Heart right ventricle (tissue), 16 donors: ENCODE data around the gene HBEGF. TPM values are rescaled to one million over a fixed set of nuclear protein-coding genes. Genes with fewer than 3 reads are reported as not detected.

ENCODE experiments used
- ATAC-seq, 8 donors: fragments of 200-7000 bp; cut with Tn5 transposase; one replicate each; pipeline ENCODE4 v1.9.1; 2020; ENCODE audit warnings: mild to moderate bottlenecking in 8 of 8, moderate library complexity in 8 of 8, moderate number of reproducible peaks in 1 of 8
- DNase-seq, 2 donors: peaks; one replicate each; pipeline ENCODE4 v3.0.0-alpha.2; 2020
- H3K27ac ChIP-seq, 10 donors: fragments of 200-600 bp; sonication (generic) in 2 of 10; one replicate each; pipeline versions ENCODE4 v1.5.0 to v1.8.0; 2020 to 2022; ENCODE audit warnings: mild to moderate bottlenecking in 3 of 10
- H3K27me3 ChIP-seq, 7 donors: fragments of 200-600 bp; one replicate each; pipeline ENCODE4 v1.8.0; 2021 to 2022; ENCODE audit warnings: mild to moderate bottlenecking in 2 of 7
- H3K36me3 ChIP-seq, 9 donors: fragments of 200-600 bp; sonication (generic) in 1 of 9; one replicate each; pipeline versions ENCODE4 v1.5.0 to v1.8.0; 2020 to 2022; ENCODE audit warnings: mild to moderate bottlenecking in 2 of 9
- H3K4me1 ChIP-seq, 9 donors: fragments of 200-600 bp; sonication (generic) in 1 of 9; one replicate each; pipeline versions ENCODE4 v1.5.0 to v1.8.0; 2020 to 2022; ENCODE audit warnings: mild to moderate bottlenecking in 4 of 9
- H3K4me3 ChIP-seq, 10 donors: fragments of 200-600 bp; sonication (generic) in 2 of 10; one replicate each; pipeline versions ENCODE4 v1.5.0 to v1.8.0; 2020 to 2022; ENCODE audit warnings: mild to moderate bottlenecking in 7 of 10, moderate library complexity in 2 of 10
- H3K9me3 ChIP-seq, 11 donors: fragments of 200-600 bp in 10 of 11; sonication (generic) in 2 of 11; one replicate each; pipeline versions ENCODE4 v1.5.0 to v1.8.0; 2013 to 2022; ENCODE audit warnings: mild to moderate bottlenecking in 2 of 11, control low read depth in 1 of 11, moderate library complexity in 1 of 11
- WGBS, 2 donors: extraction: QIAGEN DNeasy Blood & Tissue Kit; methylation state at CpG; one replicate each; pipeline ENCODE4 v1.1.7; 2013; ENCODE audit warnings: inconsistent platforms in 1 of 2; 5-methylcytosine and 5-hydroxymethylcytosine counted together
- intact Hi-C, 10 donors: fragments of 100-400 bp; cut with DNase I; formaldehyde crosslinking; loops; one replicate each; pipeline versions ENCODE4 v1.11.1 to v1.14.2; 2022
- polyA plus RNA-seq, 2 donors: library from polyadenylated mRNA; stranded (reverse); fragments of 200-250 nt; gene quantifications; one replicate each; pipeline ENCODE4 v1.2.3, GENCODE V29; 2013
- total RNA-seq, 10 donors: library from RNA; stranded (reverse); fragmentation: NEBNext Ultra II Directional in 3 of 10; extraction: Animal tissue kit (Norgen Biotek cat#: 25700) in 3 of 10; gene quantifications; one replicate each; pipeline versions ENCODE4 v1.2.1 to v1.2.4, GENCODE V29; 2021 to 2023
- TF ChIP-seq, protein P1 (sequence below), 9 donors: fragments of 200-600 bp; sonication (generic) in 2 of 9; IDR thresholded peaks; one replicate each; pipeline versions ENCODE4 v1.5.0 to v1.8.0; 2021 to 2022; ENCODE audit warnings: antibody characterized with exemption in 9 of 9, mild to moderate bottlenecking in 5 of 9, moderate library complexity in 1 of 9
- donor health status: Arrhythmogenic right ventricular cardiomyopathy.
- donor health status: ischemic (EF 13 %, LVEDD 7.1; RV severe dilation, severe dysfunction).
- donor health status: healthy with polysubstance abuse.
- donor health status: DM: no; HTN: yes; CAD: no.
- donor health status: DM: no; HTN: no; CAD: no.
- donor health status: ischemic (EF 25% LVEDD 6.9; RV normal size, moderate dysfunction).
- donor health status: ischemic (EF 25% LVEDD 5.7; RV mildly dilated, moderate dysfunction).
- donor health status: healthy.
- donor health status: DM: yes; HTN: yes; CAD: no.
- donor health status: Ischemic cardiomyopathy.
- donor health status: ischemic (EF 35%, LVEDD 5.7; RV mildly dilated, moderate dysfunction).
- donor health status: nonischemic (EF 11% LVEDD 7.7; RV severe dilation, severe dysfunction).
- donor health status: DM: yes; HTN: yes; CAD: no.
- donor health status: PGD.
- donor health status: ischemic (EF 29% LVEDD 5.4; RV normal size, mild dysfunction).
- donor health status: nonischemic (EF 23%, LVEDD 6.1; RV moderate dilation, normal function).

Gene HBEGF
- total and polyA plus RNA-seq, 12 donors: 14.6 to 121 (median 32.4) TPM

- intact Hi-C loops: loop anchor here in 5 of 10 donors (10.0 kb wide), 5 partner anchors 192 to 368 kb away; partner anchors contain the start of genes CD14 (in 2 of the 5), TMCO6 (in 2 of the 5), CYSTM1 (in 1 of the 5) and IK (in 1 of the 5)
- ATAC-seq (no peak), DNase-seq (no peak)
- WGBS, 2 donors: 80 to 85% methylated on average over 7 of the region's 7 CpGs
- Histone ChIP-seq H3K27ac (no peak overlapping the region), H3K36me3 (no peaks in the 10 kb centered on the region), H3K4me1 (peaks cover 0 to 8% (median 6%) of the 10 kb centered on the region in 9 donors), H3K9me3 (no peaks in the 10 kb centered on the region), H3K4me3 (no peak overlapping the region), H3K27me3 (no peaks in the 10 kb centered on the region)
- TF ChIP-seq, protein P1, sequence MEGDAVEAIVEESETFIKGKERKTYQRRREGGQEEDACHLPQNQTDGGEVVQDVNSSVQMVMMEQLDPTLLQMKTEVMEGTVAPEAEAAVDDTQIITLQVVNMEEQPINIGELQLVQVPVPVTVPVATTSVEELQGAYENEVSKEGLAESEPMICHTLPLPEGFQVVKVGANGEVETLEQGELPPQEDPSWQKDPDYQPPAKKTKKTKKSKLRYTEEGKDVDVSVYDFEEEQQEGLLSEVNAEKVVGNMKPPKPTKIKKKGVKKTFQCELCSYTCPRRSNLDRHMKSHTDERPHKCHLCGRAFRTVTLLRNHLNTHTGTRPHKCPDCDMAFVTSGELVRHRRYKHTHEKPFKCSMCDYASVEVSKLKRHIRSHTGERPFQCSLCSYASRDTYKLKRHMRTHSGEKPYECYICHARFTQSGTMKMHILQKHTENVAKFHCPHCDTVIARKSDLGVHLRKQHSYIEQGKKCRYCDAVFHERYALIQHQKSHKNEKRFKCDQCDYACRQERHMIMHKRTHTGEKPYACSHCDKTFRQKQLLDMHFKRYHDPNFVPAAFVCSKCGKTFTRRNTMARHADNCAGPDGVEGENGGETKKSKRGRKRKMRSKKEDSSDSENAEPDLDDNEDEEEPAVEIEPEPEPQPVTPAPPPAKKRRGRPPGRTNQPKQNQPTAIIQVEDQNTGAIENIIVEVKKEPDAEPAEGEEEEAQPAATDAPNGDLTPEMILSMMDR (IDR thresholded peaks at IDR 0.05): no peak
These were observed 20.3 kb upstream of the HBEGF start for GRCh38 chr5:140366589-140367255.

DNA sequence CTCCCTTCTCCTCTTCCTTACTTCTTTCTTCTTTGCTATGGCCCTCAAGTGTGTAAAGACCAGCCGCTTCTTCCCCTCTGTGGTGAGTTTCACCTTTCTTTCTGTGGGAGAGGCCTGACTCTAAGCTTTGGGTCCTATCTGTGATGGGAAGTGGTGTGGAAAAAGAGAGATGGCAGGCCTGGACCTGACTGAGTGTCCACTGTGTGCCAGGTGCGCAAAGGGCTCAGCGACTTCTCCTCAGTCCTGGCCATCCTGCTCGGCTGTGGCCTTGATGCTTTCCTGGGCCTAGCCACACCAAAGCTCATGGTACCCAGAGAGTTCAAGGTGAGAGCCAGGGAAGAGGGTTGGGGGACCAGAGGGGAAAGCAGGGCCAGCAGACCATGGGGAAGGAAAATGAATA lies 19.5 kb upstream of the HBEGF start:
- WGBS, 2 donors: 94 to 96% methylated on average over 4 of the region's 4 CpGs
- intact Hi-C loops: loop anchor here in 5 of 10 donors (10.0 kb wide), 5 partner anchors 191 to 369 kb away; partner anchors contain the start of genes CD14 (in 2 of the 5), TMCO6 (in 2 of the 5), CYSTM1 (in 1 of the 5) and IK (in 1 of the 5)
- no peaks in the 10 kb centered on the region for H3K27me3 ChIP-seq
- H3K36me3 ChIP-seq: no peaks in the 10 kb centered on the region
- no peak overlapping the region for H3K4me3 ChIP-seq
- ATAC-seq (no peak), DNase-seq (no peak)
- H3K27ac ChIP-seq: no peak overlapping the region
- TF ChIP-seq, protein P1 (IDR thresholded peaks at IDR 0.05): no peak
- H3K4me1 ChIP-seq: peaks cover 0 to 8% (median 6%) of the 10 kb centered on the region in 9 donors
- H3K9me3 ChIP-seq: no peaks in the 10 kb centered on the region

GRCh38 chr5:140365282-140365681 lies 18.9 kb upstream of the HBEGF start:
- no peaks in the 10 kb centered on the region for H3K36me3 ChIP-seq
- no peak overlapping the region for H3K4me3 ChIP-seq
- 62 to 66% methylated on average over 3 of the region's 3 CpGs for WGBS, 2 donors
- intact Hi-C loops: loop anchor here in 5 of 10 donors (10.0 kb wide), 5 partner anchors 190 to 370 kb away; partner anchors contain the start of genes CD14 (in 2 of the 5), TMCO6 (in 2 of the 5), CYSTM1 (in 1 of the 5) and IK (in 1 of the 5)
- DNase-seq: no peak
- TF ChIP-seq, protein P1 (IDR thresholded peaks at IDR 0.05): no peak
- H3K4me1 ChIP-seq: peaks cover 0 to 8% (median 6%) of the 10 kb centered on the region in 9 donors
- no peaks in the 10 kb centered on the region for H3K27me3 ChIP-seq
- no peak overlapping the region for H3K27ac ChIP-seq
- no peak for ATAC-seq
- H3K9me3 ChIP-seq: no peaks in the 10 kb centered on the region

DNA sequence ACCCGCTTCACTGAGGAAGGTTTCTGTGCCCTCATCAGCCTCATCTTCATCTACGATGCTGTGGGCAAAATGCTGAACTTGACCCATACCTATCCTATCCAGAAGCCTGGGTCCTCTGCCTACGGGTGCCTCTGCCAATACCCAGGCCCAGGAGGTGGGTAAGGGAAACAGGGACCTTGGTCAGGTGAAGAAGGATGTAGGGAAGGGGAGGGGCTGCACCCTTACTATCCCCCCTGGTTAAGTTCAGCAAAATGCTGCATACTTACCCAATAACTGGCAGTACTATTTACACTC lies 18.0 kb upstream of the HBEGF start:
- TF ChIP-seq, protein P1 (IDR thresholded peaks at IDR 0.05): no peak
- 90 to 100% methylated on average over 3 of the region's 3 CpGs for WGBS, 2 donors
- ATAC-seq (no peak), DNase-seq (no peak)
- Histone ChIP-seq H3K27ac (no peak overlapping the region), H3K4me3 (no peak overlapping the region), H3K9me3 (no peaks in the 10 kb centered on the region), H3K4me1 (peaks cover 0 to 8% (median 6%) of the 10 kb centered on the region in 9 donors), H3K36me3 (no peaks in the 10 kb centered on the region), H3K27me3 (no peaks in the 10 kb centered on the region)
- intact Hi-C loops: loop anchor here in 6 of 10 donors (5.0 to 10.0 kb wide), 6 partner anchors 190 to 370 kb away; partner anchors contain the start of genes CD14 (in 2 of the 6), TMCO6 (in 2 of the 6), CYSTM1 (in 1 of the 6) and IK (in 1 of the 6)
